CD14-positive monocyte (primary cell): ENCODE measurements around the gene KL. TPM values are rescaled to one million over a fixed set of nuclear protein-coding genes. Genes with fewer than 3 reads are reported as not detected.

Source experiments
- DNase-seq, 3 donors: peaks; one replicate each; pipeline ENCODE4 v3.0.0-alpha.2; 2011 to 2022
- H2AFZ ChIP-seq: 2 replicates; pipeline ENCODE4 v1.6.0; 2012; ENCODE audit warnings: mild to moderate bottlenecking, low read depth, low read length, inconsistent platforms; ENCODE audit not compliant: insufficient read depth, poor library complexity, severe bottlenecking
- H3K27ac ChIP-seq, 2 donors: 1 replicate in 1 of 2; 2 replicates in 1 of 2; pipeline ENCODE4 v1.5.1; 2012 to 2013; ENCODE audit warnings: low read length in 2 of 2, control low read depth in 1 of 2, inconsistent platforms in 1 of 2, low read depth in 1 of 2, mild to moderate bottlenecking in 1 of 2
- H3K27me3 ChIP-seq, 2 donors: one replicate each; pipeline versions ENCODE4 v1.6.0 to v1.6.1; 2011 to 2013; ENCODE audit warnings: low read length in 2 of 2; ENCODE audit not compliant: control insufficient read depth in 2 of 2, insufficient read depth in 2 of 2
- H3K36me3 ChIP-seq, 2 donors: replicated peaks in 1 of 2; 1 replicate in 1 of 2; 2 replicates in 1 of 2; pipeline versions ENCODE4 v1.5.1 to v1.6.1; 2012 to 2013; ENCODE audit warnings: low read length in 2 of 2, control low read depth in 1 of 2, inconsistent platforms in 1 of 2, mild to moderate bottlenecking in 1 of 2; ENCODE audit not compliant: insufficient read depth in 2 of 2, control insufficient read depth in 1 of 2
- H3K4me1 ChIP-seq, 2 donors: 1 replicate in 1 of 2; 2 replicates in 1 of 2; pipeline versions ENCODE4 v1.5.1 to v1.6.1; 2012 to 2013; ENCODE audit warnings: low read length in 2 of 2, control low read depth in 1 of 2, inconsistent platforms in 1 of 2, mild to moderate bottlenecking in 1 of 2, moderate library complexity in 1 of 2; ENCODE audit not compliant: insufficient read depth in 2 of 2, control insufficient read depth in 1 of 2
- H3K4me2 ChIP-seq: replicated peaks from 2 replicates; pipeline ENCODE3; 2012; ENCODE audit warnings: low read length, moderate library complexity, mild to moderate bottlenecking; ENCODE audit not compliant: poor library complexity, severe bottlenecking; ENCODE audit errors: extremely low read depth
- H3K4me3 ChIP-seq, 3 experiments: fragments of 200-600 bp in 1 of 3; sonication (generic) in 1 of 3; replicated peaks in 1 of 3; 1 replicate in 2 of 3; 2 replicates in 1 of 3; pipeline ENCODE4 v1.5.1; 2011 to 2013; ENCODE audit warnings: low read length in 3 of 3, mild to moderate bottlenecking in 3 of 3, control low read depth in 2 of 3, low read depth in 2 of 3, inconsistent platforms in 1 of 3, moderate library complexity in 1 of 3
- H3K79me2 ChIP-seq: 2 replicates; pipeline ENCODE4 v1.6.0; 2012; ENCODE audit warnings: mild to moderate bottlenecking, control low read depth, inconsistent platforms, low read length, moderate library complexity; ENCODE audit not compliant: insufficient read depth
- H3K9ac ChIP-seq: 2 replicates; pipeline ENCODE4 v1.6.0; 2017; ENCODE audit warnings: low read length, mild to moderate bottlenecking; ENCODE audit not compliant: insufficient read depth, poor library complexity, severe bottlenecking
- H3K9me3 ChIP-seq, 2 donors: replicated peaks in 1 of 2; 1 replicate in 1 of 2; 2 replicates in 1 of 2; pipeline versions ENCODE4 v1.5.1 to v1.6.1; 2012 to 2013; ENCODE audit warnings: low read length in 2 of 2, control low read depth in 1 of 2; ENCODE audit not compliant: control insufficient read depth in 1 of 2, insufficient read depth in 1 of 2
- H4K20me1 ChIP-seq: 2 replicates; pipeline ENCODE4 v1.6.0; 2012; ENCODE audit warnings: mild to moderate bottlenecking, low read length, control low read depth, moderate library complexity; ENCODE audit not compliant: insufficient read depth
- H3K27ac Mint-ChIP-seq, 7 donors: one replicate each; pipeline ENCODE4 v1.8.0; 2020; ENCODE audit warnings: mild to moderate bottlenecking in 7 of 7, mixed read lengths in 7 of 7, moderate library complexity in 6 of 7, inconsistent platforms in 2 of 7
- H3K27me3 Mint-ChIP-seq, 3 donors: one replicate each; pipeline ENCODE4 v1.8.0; 2021 to 2022; ENCODE audit warnings: low read depth in 3 of 3, mild to moderate bottlenecking in 3 of 3, mixed read lengths in 3 of 3, moderate library complexity in 3 of 3, inconsistent platforms in 1 of 3
- H3K36me3 Mint-ChIP-seq, 2 donors: one replicate each; pipeline ENCODE4 v1.8.0; 2020; ENCODE audit warnings: mixed read lengths in 2 of 2, inconsistent platforms in 1 of 2, mild to moderate bottlenecking in 1 of 2
- H3K4me1 Mint-ChIP-seq: one replicate; pipeline ENCODE4 v1.8.0; 2020; ENCODE audit warnings: mild to moderate bottlenecking, mixed read lengths
- H3K4me3 Mint-ChIP-seq, 2 donors: one replicate each; pipeline ENCODE4 v1.8.0; 2020; ENCODE audit warnings: mild to moderate bottlenecking in 2 of 2, mixed read lengths in 2 of 2, moderate library complexity in 1 of 2
- H3K9me3 Mint-ChIP-seq, 7 donors: one replicate each; pipeline ENCODE4 v1.8.0; 2020 to 2022; ENCODE audit warnings: mixed read lengths in 7 of 7, mild to moderate bottlenecking in 6 of 7, moderate library complexity in 6 of 7, inconsistent platforms in 2 of 7
- CTCF ChIP-seq: fragments of 200-600 bp; IDR thresholded peaks from one replicate; pipeline ENCODE4 v1.8.0; 2022; ENCODE audit warnings: antibody characterized with exemption, mild to moderate bottlenecking
- WGBS: methylation state at CpG from one replicate; pipeline ENCODE4 v1.1.5; 2013; ENCODE audit warnings: missing lambda C conversion rate; ENCODE audit not compliant: insufficient coverage; 5-methylcytosine and 5-hydroxymethylcytosine counted together
- intact Hi-C, 2 donors: fragments of 100-400 bp; cut with micrococcal nuclease; formaldehyde crosslinking; loops; one replicate each; pipeline versions ENCODE4 v1.15.0 to v1.15.1; 2023
- polyA plus RNA-seq, 3 donors: library from polyadenylated mRNA; depleted of rRNA in 1 of 3; unstranded in 2 of 3; stranded (reverse) in 1 of 3; fragments of 300-500 nt in 2 of 3; fragments of >200 nt in 1 of 3; fragmentation: Illumina TruSeq in 2 of 3; gene quantifications; 1 replicate in 2 of 3; 2 replicates in 1 of 3; pipeline ENCODE4 v1.2.3, GENCODE V29; 2012 to 2021

The KL gene
- polyA plus RNA-seq, 3 donors: 0.24 to 1.4 (median 0.75) TPM

GRCh38 chr13:33070713-33071112 is 54.5 kb downstream of the KL start:
- H3K27me3 ChIP-seq: no peaks in the 10 kb centered on the region
- H3K4me3 ChIP-seq: no peak overlapping the region
- H3K4me3 Mint-ChIP-seq: peak overlapping the region in 1 of 2 donors; percentile 35
- H3K27ac Mint-ChIP-seq: no peak overlapping the region
- no peaks in the 10 kb centered on the region for H3K79me2 ChIP-seq
- H3K27me3 Mint-ChIP-seq: peaks cover 0 to 2% (median 1%) of the 10 kb centered on the region in 3 donors
- no peak for TF ChIP-seq CTCF
- H2AFZ ChIP-seq: no peak overlapping the region
- DNase-seq: no peak
- H3K4me2 ChIP-seq: no peak overlapping the region
- H3K36me3 ChIP-seq: no peaks in the 10 kb centered on the region
- no peak overlapping the region for H3K9ac ChIP-seq
- WGBS: 89% methylated on average over 1 of the region's 2 CpGs
- H3K9me3 ChIP-seq: no peaks in the 10 kb centered on the region
- no peaks in the 10 kb centered on the region for H3K4me1 ChIP-seq
- peaks cover 0 to 10% (median 6%) of the 10 kb centered on the region in 7 donors for H3K9me3 Mint-ChIP-seq
- no peak overlapping the region for H3K27ac ChIP-seq
- H3K36me3 Mint-ChIP-seq: no peaks in the 10 kb centered on the region
- H4K20me1 ChIP-seq: no peaks in the 10 kb centered on the region
- no peaks in the 10 kb centered on the region for H3K4me1 Mint-ChIP-seq
- intact Hi-C loops: no loop called here

GRCh38 chr13:33072282-33072681 is 56.1 kb downstream of the KL start:
- Histone ChIP-seq H3K36me3 (no peaks in the 10 kb centered on the region), H3K4me3 (no peak overlapping the region), H3K9me3 (no peaks in the 10 kb centered on the region), H3K27ac (no peak overlapping the region), H3K9ac (no peak overlapping the region), H3K27me3 (no peaks in the 10 kb centered on the region), H4K20me1 (no peaks in the 10 kb centered on the region), H3K4me1 (no peaks in the 10 kb centered on the region), H3K4me2 (no peak overlapping the region), H2AFZ (no peak overlapping the region), H3K79me2 (no peaks in the 10 kb centered on the region)
- DNase-seq: no peak
- Mint-ChIP-seq H3K9me3 (peaks cover 0 to 3% (median 0%) of the 10 kb centered on the region in 7 donors), H3K4me3 (no peak overlapping the region), H3K27me3 (peaks cover 0 to 4% (median 2%) of the 10 kb centered on the region in 3 donors), H3K4me1 (no peaks in the 10 kb centered on the region), H3K36me3 (no peaks in the 10 kb centered on the region), H3K27ac (no peak overlapping the region)
- WGBS: 100% methylated on average over 1 of the region's 2 CpGs
- intact Hi-C loops: no loop called here
- TF ChIP-seq CTCF: no peak
